Activated T-helper 2 cell treated with anti-CD3 and anti-CD28 coated beads, Interferon-gamma antibody, Interleukin-2, Interleukin-4, amounts not matched to agents 10 μg/mL and 5 μg/mL and 100 μg/mL, durations not matched to agents 14 hours and 24 hours and 36 hours (primary cell): ENCODE measurements around the gene MED19. TPM values are rescaled to one million over a fixed set of nuclear protein-coding genes. Genes with fewer than 3 reads are reported as not detected.

Experiments
- DNase-seq: peaks from one replicate; pipeline ENCODE4 v3.0.0; 2021; ENCODE audit warnings: low spot score
- H3K27ac Mint-ChIP-seq: one replicate; pipeline ENCODE4 v1.8.0; 2021; ENCODE audit warnings: mixed read lengths
- H3K27me3 Mint-ChIP-seq: one replicate; pipeline ENCODE4 v1.8.0; 2021; ENCODE audit warnings: low read depth, mixed read lengths
- H3K36me3 Mint-ChIP-seq: one replicate; pipeline ENCODE4 v1.8.0; 2021; ENCODE audit warnings: low read depth, mixed read lengths
- H3K4me1 Mint-ChIP-seq: one replicate; pipeline ENCODE4 v1.8.0; 2021; ENCODE audit warnings: low read depth, mixed read lengths
- H3K4me3 Mint-ChIP-seq: one replicate; pipeline ENCODE4 v1.8.0; 2021; ENCODE audit warnings: low read depth, mild to moderate bottlenecking, moderate library complexity, mixed read lengths
- H3K9me3 Mint-ChIP-seq: one replicate; pipeline ENCODE4 v1.8.0; 2021; ENCODE audit warnings: mixed read lengths
- intact Hi-C: fragments of 100-400 bp; cut with micrococcal nuclease; formaldehyde crosslinking; loops from one replicate; pipeline ENCODE4 v1.15.1; 2023
- total RNA-seq: library from RNA; stranded (reverse); gene quantifications from 2 replicates; pipeline ENCODE4 v1.2.3, GENCODE V29; 2022

Gene MED19, protein sequence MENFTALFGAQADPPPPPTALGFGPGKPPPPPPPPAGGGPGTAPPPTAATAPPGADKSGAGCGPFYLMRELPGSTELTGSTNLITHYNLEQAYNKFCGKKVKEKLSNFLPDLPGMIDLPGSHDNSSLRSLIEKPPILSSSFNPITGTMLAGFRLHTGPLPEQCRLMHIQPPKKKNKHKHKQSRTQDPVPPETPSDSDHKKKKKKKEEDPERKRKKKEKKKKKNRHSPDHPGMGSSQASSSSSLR
- total RNA-seq = 13.0 and 14.1 TPM in 2 replicates

- intact Hi-C loops = loop anchor here (1.0 to 10.0 kb wide), 9 partner anchors 30 to 1843 kb away; partner anchors contain the start of genes CLP1, SELENOH and TIMM10
- H3K27me3 Mint-ChIP-seq = no peaks in the 10 kb centered on the region
- DNase-seq = peak; percentile 72
- peak within 1 kb of the TSS; percentile 99 for H3K4me3 Mint-ChIP-seq
- H3K36me3 Mint-ChIP-seq = peaks cover 24% of the 10 kb centered on the region
- H3K9me3 Mint-ChIP-seq = no peaks in the 10 kb centered on the region
- peaks cover 35% of the 10 kb centered on the region for H3K4me1 Mint-ChIP-seq
- peak within 1 kb of the TSS; percentile 94 for H3K27ac Mint-ChIP-seq
Observed at GRCh38 chr11:57711414-57712255, at the start of gene MED19. MED19 (minus strand) TSS chr11:57712215; CDS start chr11:57712179, 36 bp downstream.

DNA sequence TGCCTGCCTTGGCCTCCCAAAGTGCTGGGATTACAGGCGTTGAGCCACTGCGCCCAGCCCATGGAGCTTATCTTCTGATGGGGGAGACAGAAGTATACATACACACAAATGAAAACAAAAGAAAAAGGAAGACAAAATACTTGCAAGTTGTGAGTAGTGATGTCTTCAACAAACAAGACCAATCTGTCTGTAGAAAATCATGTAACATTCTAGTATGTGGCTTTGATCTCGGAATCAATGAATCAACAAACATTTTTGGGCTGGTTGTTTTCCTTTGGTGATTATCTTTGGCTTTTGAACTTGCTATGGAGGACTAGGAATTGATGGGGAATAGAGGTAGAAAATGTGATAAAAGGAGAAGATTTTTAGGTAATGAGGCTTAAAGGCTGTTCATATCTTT is 46.2 kb upstream of the MED19 start:
- Mint-ChIP-seq H3K36me3 (no peaks in the 10 kb centered on the region), H3K4me1 (peaks cover 16% of the 10 kb centered on the region), H3K27ac (no peak overlapping the region), H3K9me3 (no peaks in the 10 kb centered on the region), H3K4me3 (no peak overlapping the region), H3K27me3 (no peaks in the 10 kb centered on the region)
- intact Hi-C loops = no loop called here
- DNase-seq = no peak

DNA sequence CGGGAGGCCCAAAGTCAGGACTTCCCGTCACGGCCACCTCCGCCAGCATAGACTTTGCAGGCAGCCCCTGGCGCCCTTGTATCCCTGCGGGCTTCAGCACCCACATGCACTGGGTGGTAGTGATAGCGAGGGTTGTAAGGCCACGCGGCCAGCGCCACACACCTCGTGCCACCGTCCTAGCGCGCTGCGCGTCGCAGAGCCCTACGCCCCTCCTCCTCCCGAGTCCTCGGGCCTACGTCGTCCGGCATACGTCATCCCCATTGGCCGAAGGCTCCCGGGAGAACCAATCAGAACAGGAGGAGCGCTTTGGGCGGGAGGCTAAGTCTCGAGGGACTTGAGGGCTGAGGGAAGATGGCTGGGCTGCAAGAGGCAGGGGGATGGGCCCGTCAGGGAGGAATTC is 40.9 kb upstream of the MED19 start:
- no peaks in the 10 kb centered on the region for H3K27me3 Mint-ChIP-seq
- intact Hi-C loops = no loop called here
- no peaks in the 10 kb centered on the region for H3K9me3 Mint-ChIP-seq
- H3K4me1 Mint-ChIP-seq = peaks cover 1% of the 10 kb centered on the region
- no peak for DNase-seq
- H3K4me3 Mint-ChIP-seq = no peak overlapping the region
- H3K36me3 Mint-ChIP-seq = peaks cover 9% of the 10 kb centered on the region
- H3K27ac Mint-ChIP-seq = no peak overlapping the region

- intact Hi-C loops = loop anchor here (2.0 kb wide), 1 partner anchor 49 kb away; no protein-coding TSS in a partner anchor
- peak within 1 kb of the TSS; percentile 5 for H3K27ac Mint-ChIP-seq
- peaks cover 7% of the 10 kb centered on the region for H3K4me1 Mint-ChIP-seq
- H3K36me3 Mint-ChIP-seq = peaks cover 15% of the 10 kb centered on the region
- no peaks in the 10 kb centered on the region for H3K27me3 Mint-ChIP-seq
- H3K9me3 Mint-ChIP-seq = no peaks in the 10 kb centered on the region
- H3K4me3 Mint-ChIP-seq = no peak within 1 kb of the TSS
- no peak for DNase-seq
Observed at GRCh38 chr11:57751676-57752253, 39.8 kb upstream of the MED19 start, which contains the start of gene BTBD18. BTBD18 (minus strand) TSS chr11:57751819; CDS start chr11:57751188, 631 bp downstream.

DNA sequence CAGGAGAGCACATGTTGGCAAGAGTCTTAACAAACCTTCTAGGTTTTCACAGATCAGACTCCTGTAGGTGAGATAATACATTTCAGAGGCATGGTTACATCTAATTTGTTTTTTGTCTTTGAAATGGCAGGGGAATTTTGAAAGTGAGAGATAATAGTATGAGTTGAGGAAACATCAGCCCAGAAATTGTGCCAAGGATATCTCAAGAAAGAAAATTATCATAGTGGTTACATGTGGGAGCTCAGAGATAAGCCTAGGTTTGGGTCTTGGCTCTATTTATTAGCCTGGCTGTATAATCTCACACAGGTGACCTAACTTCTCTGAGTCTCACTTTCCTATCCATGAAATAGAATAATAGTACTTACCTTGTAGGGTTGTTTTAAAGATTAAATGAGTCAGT is 39.2 kb upstream of the MED19 start:
- Mint-ChIP-seq H3K36me3 (peaks cover 21% of the 10 kb centered on the region), H3K9me3 (no peaks in the 10 kb centered on the region), H3K27ac (peak overlapping the region; percentile 5), H3K4me1 (peaks cover 9% of the 10 kb centered on the region), H3K27me3 (no peaks in the 10 kb centered on the region), H3K4me3 (no peak overlapping the region)
- no peak for DNase-seq
- intact Hi-C loops = loop anchor here (2.0 kb wide), 1 partner anchor 50 kb away; no protein-coding TSS in a partner anchor

GRCh38 chr11:57746920-57747319 is 34.9 kb upstream of the MED19 start:
- no peak for DNase-seq
- Mint-ChIP-seq H3K27ac (peak overlapping the region; percentile 20), H3K36me3 (peaks cover 57% of the 10 kb centered on the region), H3K9me3 (no peaks in the 10 kb centered on the region), H3K27me3 (no peaks in the 10 kb centered on the region), H3K4me3 (no peak overlapping the region), H3K4me1 (peaks cover 20% of the 10 kb centered on the region)
- intact Hi-C loops = no loop called here

- Mint-ChIP-seq H3K9me3 (no peaks in the 10 kb centered on the region), H3K36me3 (peaks cover 68% of the 10 kb centered on the region), H3K4me1 (peaks cover 23% of the 10 kb centered on the region), H3K27ac (peak overlapping the region; percentile 55), H3K27me3 (no peaks in the 10 kb centered on the region), H3K4me3 (no peak overlapping the region)
- intact Hi-C loops = no loop called here
- DNase-seq = no peak
Observed at GRCh38 chr11:57745206-57745605, 33.2 kb upstream of the MED19 start.

DNA sequence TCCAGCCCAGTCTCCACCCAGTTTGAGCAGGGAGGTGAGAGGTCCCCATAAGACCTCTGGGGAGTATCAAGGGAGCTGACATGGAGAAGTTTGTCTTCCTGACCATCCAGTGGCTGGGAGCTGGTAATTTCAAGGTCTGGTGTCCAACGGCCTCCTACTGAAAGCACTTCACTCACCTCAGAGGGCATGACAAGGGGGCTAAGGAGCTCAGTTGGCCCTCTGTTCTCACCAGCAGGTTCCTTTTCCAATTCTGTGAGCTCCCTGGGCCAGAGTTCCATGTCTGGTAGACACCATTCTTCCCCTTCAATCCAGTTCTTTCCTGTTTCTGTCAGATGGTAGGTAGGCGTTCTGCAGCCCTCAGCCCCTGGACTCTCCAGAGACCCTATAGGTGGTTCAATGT is 32.3 kb upstream of the MED19 start:
- peaks cover 73% of the 10 kb centered on the region for H3K36me3 Mint-ChIP-seq

DNA sequence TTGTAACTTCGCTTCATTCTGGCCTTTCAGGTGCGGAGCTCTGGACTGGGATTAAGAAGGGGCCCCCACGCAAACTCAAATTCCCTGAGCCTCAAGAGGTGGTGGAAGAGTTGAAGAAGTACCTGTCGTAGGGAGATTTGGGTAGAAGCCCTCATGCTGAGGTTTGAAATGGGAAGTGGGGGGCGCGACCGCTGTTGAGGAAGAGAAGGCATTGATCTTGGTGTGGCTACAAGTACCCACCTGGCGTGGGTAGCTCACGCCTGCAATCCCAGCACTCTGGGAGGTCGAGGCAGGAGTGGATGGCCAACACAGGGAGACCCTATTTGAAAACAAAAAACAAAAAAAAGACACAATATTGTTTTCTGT is 30.1 kb upstream of the MED19 start:
- Mint-ChIP-seq H3K9me3 (no peaks in the 10 kb centered on the region), H3K36me3 (peaks cover 82% of the 10 kb centered on the region), H3K27ac (peak overlapping the region; percentile 90), H3K4me3 (peak overlapping the region; percentile 96), H3K4me1 (peaks cover 21% of the 10 kb centered on the region), H3K27me3 (no peaks in the 10 kb centered on the region)
- intact Hi-C loops = loop anchor here (5.0 kb wide), 1 partner anchor 835 kb away; the partner anchor contains the start of genes LPXN and ZFP91
- DNase-seq = no peak

More for the DNA sequence above, 32.3 kb upstream of the MED19 start:
- intact Hi-C loops = loop anchor here (5.0 kb wide), 1 partner anchor 833 kb away; the partner anchor contains the start of genes LPXN and ZFP91
- no peak for DNase-seq
- peaks cover 24% of the 10 kb centered on the region for H3K4me1 Mint-ChIP-seq
- no peak overlapping the region for H3K27ac Mint-ChIP-seq
- H3K27me3 Mint-ChIP-seq = no peaks in the 10 kb centered on the region
- H3K4me3 Mint-ChIP-seq = no peak overlapping the region
- no peaks in the 10 kb centered on the region for H3K9me3 Mint-ChIP-seq

GRCh38 chr11:57741132-57742086 is 29.4 kb upstream of the MED19 start, which contains the start of gene SELENOH:
SELENOH (plus strand) TSS chr11:57741491; CDS start chr11:57741596, 105 bp downstream.
- H3K27ac Mint-ChIP-seq = peak within 1 kb of the TSS; percentile 90
- H3K27me3 Mint-ChIP-seq = no peaks in the 10 kb centered on the region
- H3K4me3 Mint-ChIP-seq = peak within 1 kb of the TSS; percentile 96
- peaks cover 76% of the 10 kb centered on the region for H3K36me3 Mint-ChIP-seq
- peaks cover 17% of the 10 kb centered on the region for H3K4me1 Mint-ChIP-seq
- peak; percentile 94 for DNase-seq
- intact Hi-C loops = loop anchor here (1.0 to 5.0 kb wide), 10 partner anchors 29 to 836 kb away; partner anchors contain the start of genes CLP1, LPXN, MED19 and TIMM10
- H3K9me3 Mint-ChIP-seq = no peaks in the 10 kb centered on the region

GRCh38 chr11:57735619-57736298 is 23.7 kb upstream of the MED19 start:
- no peaks in the 10 kb centered on the region for H3K9me3 Mint-ChIP-seq
- H3K4me3 Mint-ChIP-seq = no peak overlapping the region
- H3K4me1 Mint-ChIP-seq = peaks cover 15% of the 10 kb centered on the region
- H3K27me3 Mint-ChIP-seq = no peaks in the 10 kb centered on the region
- no peak for DNase-seq
- peak overlapping the region; percentile 24 for H3K27ac Mint-ChIP-seq
- peaks cover 44% of the 10 kb centered on the region for H3K36me3 Mint-ChIP-seq
- intact Hi-C loops = no loop called here
